ENCODE results near the gene SMAD3. TPM values are rescaled to one million over a fixed set of nuclear protein-coding genes. Genes with fewer than 3 reads are reported as not detected.
A peak's percentile ranks its signal among the peaks of the same experiment; 100 is the strongest.
"Not testable (repeated sequence)": the region's sequence is repeated elsewhere in the genome, so short reads cannot be mapped to it uniquely, and the experiment has no call there.

Gene SMAD3
- 17.1 TPM for total RNA-seq

DNA sequence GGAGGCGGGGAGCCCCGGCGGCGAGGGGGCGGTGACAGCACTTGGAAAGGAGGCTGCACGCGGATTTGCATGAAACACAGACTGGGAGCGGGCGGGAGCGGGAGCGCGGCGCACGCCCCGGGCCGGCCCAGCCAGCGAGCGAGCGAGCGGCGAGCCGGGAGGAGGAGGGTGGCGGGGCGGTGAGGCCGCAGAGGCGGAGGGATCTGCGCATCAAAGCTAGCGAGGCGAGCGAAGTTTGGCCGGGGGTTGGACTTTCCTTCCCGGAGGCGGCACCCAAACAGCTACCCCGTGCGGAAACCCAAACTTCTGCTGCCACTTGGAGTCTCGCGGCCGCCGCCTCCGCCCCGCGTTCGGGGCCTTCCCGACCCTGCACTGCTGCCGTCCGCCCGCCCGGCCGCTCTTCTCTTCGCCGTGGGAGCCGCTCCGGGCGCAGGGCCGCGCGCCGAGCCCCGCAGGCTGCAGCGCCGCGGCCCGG, at the start of gene SMAD3:
Gene SMAD3 (plus strand): TSS at position 72 of the 475 bp plus-strand sequence. CDS start 553 bp downstream, outside the sequence.
- peak; percentile 74 for ATAC-seq
- peak; percentile 97 for DNase-seq (ENCODE audit: low spot score)

DNA sequence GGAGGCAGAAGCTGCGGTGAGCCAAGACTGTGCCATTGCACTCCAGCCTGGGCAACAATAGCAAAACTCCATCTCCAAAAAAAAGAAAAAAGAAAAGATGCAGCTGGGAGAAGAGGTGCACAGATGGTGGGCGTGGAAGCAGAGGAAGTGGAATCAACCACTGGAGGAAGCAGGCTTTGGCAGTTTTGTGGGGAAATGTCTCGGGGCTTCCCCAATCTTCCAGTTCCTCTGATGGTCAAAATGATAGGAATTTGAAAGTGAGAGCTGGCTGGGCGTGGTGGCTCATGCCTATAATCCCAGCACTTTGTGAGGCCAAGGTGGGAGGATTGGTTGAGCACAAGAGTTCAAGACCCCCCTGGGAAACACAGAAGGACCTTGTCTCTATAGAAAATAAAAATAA, 48.1 kb upstream of the SMAD3 start:
- DNase-seq (ENCODE audit: low spot score) (no peak), ATAC-seq (no peak)

DNA sequence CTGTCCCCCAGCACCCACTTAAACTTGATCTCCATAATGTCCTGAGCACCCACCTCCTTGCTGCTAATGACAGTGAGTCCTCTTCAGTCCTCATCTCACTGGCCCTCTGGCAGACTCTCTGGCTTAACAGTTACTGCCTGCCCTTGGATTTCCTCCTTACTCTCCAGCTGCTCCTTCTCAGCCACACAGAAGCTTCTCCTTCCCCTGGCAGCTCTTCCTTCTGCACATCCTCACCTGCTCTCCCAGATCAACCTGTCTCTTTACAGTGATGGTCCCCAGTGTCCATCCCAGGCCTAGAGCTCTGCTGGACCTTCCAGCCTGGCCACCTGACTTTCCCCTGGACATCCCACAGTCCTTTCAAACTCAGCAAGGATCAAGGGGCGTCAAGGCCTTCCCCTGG, 47.4 kb upstream of the SMAD3 start:
- ATAC-seq: no peak
- no peak for DNase-seq (ENCODE audit: low spot score)

DNA sequence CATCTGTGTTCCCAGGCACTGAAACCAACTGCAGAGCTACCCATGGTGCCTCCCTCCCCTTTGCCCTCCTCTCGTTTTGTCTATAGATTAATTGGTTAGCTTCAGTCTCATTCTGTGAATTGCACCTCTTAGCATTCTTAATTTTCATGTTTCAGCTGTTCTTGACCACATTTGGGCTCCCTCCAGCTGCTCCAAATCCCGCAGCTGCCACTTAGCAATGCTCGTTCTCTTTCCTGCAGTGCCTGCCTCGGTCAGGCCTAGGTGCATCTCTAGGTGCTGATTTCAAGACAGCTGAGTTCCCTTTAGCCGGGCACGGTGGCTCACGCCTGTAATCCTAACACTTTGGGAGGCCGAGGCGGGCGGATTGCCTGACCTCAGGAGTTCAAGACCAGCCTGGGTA, 47.0 kb upstream of the SMAD3 start:
- no peak for ATAC-seq

DNA sequence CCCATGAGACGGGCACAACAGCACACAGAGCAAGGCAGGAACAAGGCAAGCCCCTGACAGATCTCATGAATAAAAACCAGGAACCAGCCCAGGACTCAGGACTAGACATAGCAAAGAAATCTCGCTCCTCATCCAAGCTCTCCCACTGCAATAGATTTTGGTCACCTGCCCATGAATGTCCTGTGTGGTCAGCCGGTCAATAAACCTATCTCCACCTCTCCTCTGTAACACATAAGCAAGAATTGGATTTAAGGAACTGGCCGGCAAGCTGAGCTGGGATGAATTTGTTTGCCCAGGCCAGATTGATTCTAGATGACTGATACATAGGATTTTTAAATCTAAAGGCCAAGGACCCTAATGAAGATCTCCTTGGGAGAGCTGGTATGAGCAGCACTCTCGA, 46.3 kb upstream of the SMAD3 start:
- ATAC-seq (peak; percentile 74), DNase-seq (ENCODE audit: low spot score) (no peak)

More for the DNA sequence above, 47.0 kb upstream of the SMAD3 start:
- no peak for DNase-seq (ENCODE audit: low spot score)

DNA sequence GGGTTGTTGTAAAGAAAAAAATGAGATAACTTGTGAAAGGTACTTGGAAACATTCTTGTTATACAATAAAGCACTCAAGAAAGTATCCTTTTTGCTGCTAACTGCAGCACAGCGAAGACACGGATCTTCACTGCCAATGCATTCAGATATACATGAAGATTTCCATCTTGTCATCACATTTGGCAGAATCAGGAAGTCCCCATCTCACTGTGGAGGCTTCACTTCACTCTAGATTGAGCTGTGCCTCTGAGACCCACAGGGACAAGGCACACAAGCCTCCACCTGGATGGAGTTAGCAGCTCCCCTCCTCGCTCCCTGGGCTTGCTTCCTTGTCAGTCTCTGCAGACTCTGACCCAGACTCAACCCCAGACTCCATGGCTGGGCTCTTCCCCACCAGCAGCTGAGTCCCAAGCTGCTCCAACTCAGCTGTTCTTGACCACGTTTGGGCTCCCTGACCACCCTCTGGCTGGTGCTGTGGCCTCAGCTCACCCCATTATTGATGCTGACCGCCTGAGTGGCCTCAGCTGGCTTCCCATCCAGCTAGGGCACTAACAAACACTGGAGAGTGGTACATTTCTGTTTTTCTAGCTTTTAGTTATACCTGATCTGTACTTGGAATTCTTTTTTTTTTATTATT, 45.4 kb upstream of the SMAD3 start:
- ATAC-seq (no peak), DNase-seq (ENCODE audit: low spot score) (no peak)

DNA sequence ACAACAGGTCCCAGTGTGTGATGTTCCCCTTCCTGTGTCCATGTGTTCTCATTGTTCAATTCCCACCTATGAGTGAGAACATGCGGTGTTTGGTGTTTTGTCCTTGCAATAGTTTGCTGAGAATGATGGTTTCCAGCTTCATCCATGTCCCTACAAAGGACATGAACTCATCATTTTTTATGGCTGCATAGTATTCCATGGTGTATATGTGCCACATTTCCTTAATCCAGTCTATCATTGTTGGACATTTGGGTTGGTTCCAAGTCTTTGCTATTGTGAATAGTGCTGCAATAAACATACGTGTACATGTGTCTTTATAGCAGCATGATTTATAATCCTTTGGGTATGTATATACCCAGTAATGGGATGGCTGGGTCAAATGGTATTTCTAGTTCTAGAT, 44.7 kb upstream of the SMAD3 start:
- ATAC-seq; DNase-seq (ENCODE audit: low spot score): not testable (repeated sequence)

DNA sequence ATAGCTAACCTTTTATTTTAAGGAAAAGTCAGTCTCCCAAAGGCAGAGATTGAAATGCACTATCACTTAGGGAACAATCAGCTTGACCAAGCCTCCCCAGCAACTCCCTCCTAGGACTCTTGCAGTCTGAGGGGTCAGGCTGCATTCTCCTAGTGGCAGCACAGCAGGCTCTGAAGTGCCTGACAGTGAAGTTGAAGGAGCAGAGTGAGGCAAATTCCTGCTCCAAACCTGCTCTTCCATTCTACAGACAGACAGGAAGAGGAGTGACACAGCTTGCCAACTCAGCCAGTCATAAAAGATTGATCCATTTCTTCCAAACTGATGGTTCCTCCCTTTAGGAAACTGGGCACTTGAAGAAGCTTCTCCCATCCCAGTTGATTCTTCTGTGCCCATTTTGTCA, 43.9 kb upstream of the SMAD3 start:
- ATAC-seq (no peak), DNase-seq (ENCODE audit: low spot score) (no peak)

- DNase-seq (ENCODE audit: low spot score) (no peak), ATAC-seq (no peak)
These were observed 42.8 kb upstream of the SMAD3 start for GRCh38 chr15:67022587-67023105.

DNA sequence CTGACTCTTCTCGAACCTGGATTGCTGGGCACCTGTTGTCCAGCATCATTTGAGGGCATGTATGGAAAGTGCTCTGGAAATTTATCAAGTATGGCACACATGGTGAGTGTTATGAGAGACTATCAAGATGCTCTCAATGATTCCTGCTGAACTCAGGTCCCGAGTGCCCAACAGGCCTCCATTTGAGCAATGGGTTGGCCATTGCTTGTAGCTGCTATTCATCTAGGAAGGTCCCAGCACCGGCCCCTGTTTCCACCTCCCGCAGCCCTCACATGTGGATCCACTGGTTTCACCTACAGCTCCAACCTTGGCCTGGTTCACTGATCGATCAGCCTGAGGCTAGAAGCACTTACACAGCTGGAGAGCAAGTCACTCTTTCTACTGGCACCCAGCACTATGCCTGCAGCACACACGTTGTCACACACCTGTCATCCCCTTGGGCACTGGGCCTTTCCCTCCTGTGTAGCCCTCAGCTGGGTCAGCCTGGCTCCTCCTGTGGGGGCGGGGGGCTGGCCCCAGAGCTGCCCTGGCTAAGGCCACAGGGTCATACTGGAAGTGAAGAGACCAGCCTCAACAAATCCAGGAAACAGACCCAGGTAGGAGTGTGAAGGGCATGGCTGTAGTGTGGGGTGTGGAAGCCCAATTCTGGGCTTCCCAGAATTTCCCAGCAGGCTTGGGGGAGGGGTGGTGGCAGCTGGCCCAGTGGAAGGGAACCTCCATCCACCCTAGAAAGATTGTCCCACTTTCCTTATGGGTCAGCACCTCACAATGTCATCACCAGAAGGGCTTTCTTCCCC, 41.7 kb upstream of the SMAD3 start:
- ATAC-seq (peak; percentile 5), DNase-seq (ENCODE audit: low spot score) (no peak)

GRCh38 chr15:67024314-67024997, 40.9 kb upstream of the SMAD3 start:
- DNase-seq (ENCODE audit: low spot score) (peak; percentile 78), ATAC-seq (peak; percentile 72)

DNA sequence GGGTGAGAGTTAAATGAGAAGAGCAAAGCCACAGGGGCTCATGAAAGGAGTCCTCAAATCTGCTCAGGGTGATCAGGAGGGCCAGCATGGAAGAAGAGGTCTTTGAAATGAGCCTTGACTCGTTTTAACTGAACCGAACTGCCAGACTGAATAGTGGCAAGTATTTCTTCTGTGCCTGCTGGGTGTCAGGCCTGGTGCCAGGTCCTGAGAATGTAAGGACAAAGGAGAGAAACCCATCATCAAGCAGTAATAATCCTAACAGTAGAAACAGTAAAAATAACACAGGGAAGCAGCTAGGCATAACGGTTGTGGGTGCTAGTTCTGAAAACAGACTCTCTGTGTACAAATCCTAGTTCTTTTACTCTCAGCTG, 40.4 kb upstream of the SMAD3 start:
- ATAC-seq (no peak), DNase-seq (ENCODE audit: low spot score) (no peak)

GRCh38 chr15:67025719-67026609, 39.4 kb upstream of the SMAD3 start:
- peak; percentile 86 for ATAC-seq
- peak; percentile 86 for DNase-seq (ENCODE audit: low spot score)

DNA sequence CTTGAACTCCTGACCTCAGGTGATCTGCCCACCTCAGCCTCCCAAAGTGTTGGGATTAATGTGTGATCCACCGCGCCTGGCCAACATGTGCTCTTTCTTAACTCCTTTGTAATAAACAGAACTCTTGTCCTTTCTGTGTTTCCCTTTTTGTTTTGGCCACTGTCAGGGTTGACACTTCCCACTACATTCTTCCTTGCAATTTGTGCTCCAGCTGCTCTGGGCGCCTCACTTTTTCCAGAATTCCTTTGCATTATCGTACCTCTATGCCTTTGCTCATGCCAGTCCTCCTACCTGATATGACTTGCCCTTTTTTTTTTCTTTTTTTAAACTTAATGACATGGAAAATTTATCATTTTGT, 38.8 kb upstream of the SMAD3 start:
- ATAC-seq (peak; percentile 6), DNase-seq (ENCODE audit: low spot score) (no peak)

DNA sequence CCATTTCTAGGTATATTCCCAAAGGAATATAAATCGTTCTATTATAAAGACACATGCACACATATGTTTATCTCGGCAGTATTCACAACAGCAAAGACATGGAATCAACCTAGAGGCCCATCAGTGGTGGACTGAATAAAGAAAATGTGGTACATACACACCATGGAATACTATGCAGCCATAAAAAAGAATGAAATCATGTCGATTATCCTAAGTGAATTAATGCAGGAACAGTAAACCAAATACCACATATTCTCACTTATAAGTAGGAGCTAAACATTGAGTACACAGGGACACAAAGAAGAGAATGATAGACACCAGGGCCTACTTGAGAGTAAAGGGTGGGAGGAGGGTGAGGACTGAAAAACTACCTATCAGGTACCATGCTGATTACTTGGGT, 37.0 kb upstream of the SMAD3 start:
- not testable (repeated sequence) for ATAC-seq

DNA sequence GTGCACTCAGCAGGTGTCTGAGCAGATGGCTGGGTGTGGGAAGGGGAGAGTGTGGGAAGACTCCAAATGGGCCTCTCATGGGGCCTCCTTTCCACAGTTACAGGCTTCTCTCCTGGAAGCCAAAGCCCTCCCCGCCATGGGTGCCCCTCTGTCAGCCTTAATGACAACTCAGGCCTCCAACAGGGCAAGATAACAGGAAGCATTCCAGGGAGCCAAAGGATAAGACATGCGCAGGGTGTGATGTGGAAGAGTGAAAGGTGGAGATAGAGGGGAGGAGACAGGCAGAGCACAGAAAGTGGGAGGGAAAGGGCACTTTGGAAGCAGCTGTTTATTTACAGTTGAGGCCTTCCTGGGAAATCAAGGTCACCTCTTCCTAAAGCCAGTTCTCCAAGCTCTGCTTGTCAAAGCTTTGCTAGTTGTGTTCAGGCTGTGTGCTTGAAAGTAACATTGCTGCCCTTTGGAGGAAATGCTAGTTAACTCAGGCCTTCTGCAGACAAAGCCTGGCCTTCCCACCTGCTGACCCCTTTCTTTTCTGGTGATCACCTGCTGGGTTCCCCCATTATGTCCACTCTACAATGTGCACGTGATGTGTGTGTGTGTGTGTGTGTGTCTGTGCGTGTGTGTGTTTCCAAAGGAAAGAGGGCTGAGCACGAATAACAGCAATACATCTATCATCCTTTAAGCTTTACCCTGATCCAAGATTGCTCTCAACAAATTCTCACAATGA, 35.2 kb upstream of the SMAD3 start:
- DNase-seq (ENCODE audit: low spot score) (no peak), ATAC-seq (peak; percentile 3)

More for the DNA sequence above, 37.0 kb upstream of the SMAD3 start:
- not testable (repeated sequence) for DNase-seq (ENCODE audit: low spot score)

GRCh38 chr15:67031331-67031730, 34.1 kb upstream of the SMAD3 start:
- DNase-seq (ENCODE audit: low spot score) (no peak), ATAC-seq (no peak)

- no peak for ATAC-seq
- no peak for DNase-seq (ENCODE audit: low spot score)
These were observed 32.8 kb upstream of the SMAD3 start for GRCh38 chr15:67032608-67033007.

DNA sequence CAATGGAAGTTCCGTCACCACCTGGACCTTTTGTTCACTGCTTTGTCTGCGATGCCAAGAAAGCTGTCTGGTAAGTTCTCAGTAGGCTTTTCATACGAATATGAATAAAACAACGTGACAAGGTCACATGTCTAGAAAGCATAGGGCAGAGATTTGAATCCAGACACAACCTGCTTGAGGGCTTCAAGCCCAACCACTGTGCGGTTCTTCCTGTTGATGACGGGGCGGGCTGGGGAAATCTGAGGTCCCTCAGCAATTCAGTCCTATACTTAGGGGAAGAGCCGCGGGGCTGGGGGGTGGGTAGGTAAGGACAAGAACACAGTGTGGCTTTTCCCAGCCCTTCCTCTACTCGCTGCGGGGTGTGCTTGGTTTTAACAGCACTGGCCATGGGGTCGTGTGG, 32.4 kb upstream of the SMAD3 start:
- ATAC-seq: no peak
- DNase-seq (ENCODE audit: low spot score): no peak

- DNase-seq (ENCODE audit: low spot score) (no peak), ATAC-seq (peak; percentile 16)
These were observed 31.8 kb upstream of the SMAD3 start for GRCh38 chr15:67033571-67034044.
